Suppressor macrophage (primary cell): Measurements from ENCODE around the gene UPK3BL1.
"Not testable (repeated sequence)": the region's sequence is repeated elsewhere in the genome, so short reads cannot be mapped to it uniquely, and the experiment has no call there.

Experiments used
- DNase-seq, 4 experiments: peaks; one replicate each; pipeline ENCODE4 v3.0.0-alpha.2; 2020 to 2022
- total RNA-seq, 17 experiments: gene quantifications; one replicate each; lab custom pipeline; 2026; ENCODE audit warnings: mixed read lengths in 6 of 17, inconsistent platforms in 3 of 17; lab: John Stamatoyannopoulos, UW

The UPK3BL1 gene, protein sequence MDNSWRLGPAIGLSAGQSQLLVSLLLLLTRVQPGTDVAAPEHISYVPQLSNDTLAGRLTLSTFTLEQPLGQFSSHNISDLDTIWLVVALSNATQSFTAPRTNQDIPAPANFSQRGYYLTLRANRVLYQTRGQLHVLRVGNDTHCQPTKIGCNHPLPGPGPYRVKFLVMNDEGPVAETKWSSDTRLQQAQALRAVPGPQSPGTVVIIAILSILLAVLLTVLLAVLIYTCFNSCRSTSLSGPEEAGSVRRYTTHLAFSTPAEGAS
- 0 reads per million in 17 experiments for total RNA-seq

DNA sequence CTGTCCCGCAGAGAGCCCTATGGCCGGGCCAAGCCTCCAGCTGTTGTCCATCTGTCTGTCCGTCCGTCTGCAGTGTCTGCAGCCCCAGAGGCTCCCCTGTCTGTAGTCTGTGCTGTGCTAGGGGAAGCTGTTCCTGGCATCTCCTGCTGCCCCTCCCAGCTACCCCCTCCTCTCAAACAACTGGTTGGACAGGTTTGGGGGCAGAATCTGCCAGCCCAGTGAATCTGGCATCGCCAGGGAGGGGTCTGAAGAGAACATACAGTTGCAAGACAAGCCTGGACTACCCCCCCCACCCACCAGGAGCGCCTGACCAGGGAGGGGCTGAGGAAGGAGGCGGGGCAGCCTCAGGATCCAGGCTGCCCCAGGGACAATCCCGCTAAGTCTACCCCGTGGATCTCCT, at the start of gene UPK3BL1:
UPK3BL1 (minus strand) TSS at position 101 of the 400 bp plus-strand sequence; CDS start at position 51, 50 bp downstream.
- not testable (repeated sequence) for DNase-seq

DNA sequence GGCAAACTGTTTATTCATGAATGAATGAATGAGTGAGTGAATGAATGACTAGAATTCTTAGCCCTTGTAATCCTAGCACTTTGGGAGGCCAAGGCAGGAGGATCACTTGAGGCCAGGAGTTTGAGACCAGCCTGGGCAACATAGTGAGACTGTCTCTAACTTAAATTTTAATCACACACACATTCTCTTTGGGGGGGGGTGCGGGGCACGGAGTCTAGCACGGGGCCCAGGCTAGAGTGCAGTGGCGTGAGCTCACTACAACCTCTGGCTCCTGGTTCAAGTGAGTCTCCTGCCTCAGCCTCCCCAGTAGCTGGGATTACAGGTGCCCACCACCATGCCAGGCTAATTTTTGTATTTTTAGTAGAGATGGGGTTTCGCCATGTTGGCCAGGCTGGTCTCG, 48.0 kb upstream of the UPK3BL1 start:
- DNase-seq = not testable (repeated sequence)

DNA sequence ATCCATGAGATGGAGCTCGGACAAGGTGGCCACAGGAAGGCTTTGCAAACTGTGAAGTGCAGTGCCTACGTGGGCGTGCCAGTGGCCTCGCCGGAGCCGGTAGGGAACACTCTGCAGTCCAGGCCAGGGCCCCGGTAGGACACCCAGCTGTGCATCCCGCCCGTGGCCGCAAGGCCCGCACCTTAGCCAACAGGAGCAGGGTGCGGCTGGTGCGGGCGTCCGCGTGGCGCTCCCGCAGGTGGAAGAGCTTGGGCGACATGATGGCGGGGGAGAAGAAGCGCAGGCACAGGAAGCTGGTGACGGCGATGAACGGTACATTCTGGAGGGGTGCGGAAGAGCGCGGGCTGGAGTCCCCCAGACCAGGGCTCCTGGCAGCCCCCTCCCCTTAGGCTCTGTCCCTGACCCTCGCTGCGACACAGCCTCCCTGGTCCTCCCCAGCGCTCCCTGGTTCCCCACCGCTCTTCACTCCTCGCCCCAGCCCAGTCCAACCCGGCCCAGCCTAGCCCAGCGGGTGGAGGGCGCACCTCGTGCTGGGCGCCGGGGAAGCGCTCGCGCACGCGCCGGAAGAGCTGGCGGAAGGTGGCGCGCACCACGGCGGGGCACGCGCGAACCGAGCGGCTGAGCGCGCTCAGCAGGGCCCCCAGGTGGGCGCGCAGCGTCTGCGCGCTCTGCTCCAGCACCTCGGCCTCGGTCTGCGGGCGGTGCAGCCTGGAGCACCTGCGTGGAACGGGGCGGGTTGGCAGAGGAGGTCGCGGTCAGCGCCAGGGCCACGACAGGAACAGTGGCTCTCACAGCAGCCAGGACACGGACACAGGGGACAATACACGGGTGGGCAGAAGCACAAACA, 47.1 kb upstream of the UPK3BL1 start:
- DNase-seq = not testable (repeated sequence)

DNA sequence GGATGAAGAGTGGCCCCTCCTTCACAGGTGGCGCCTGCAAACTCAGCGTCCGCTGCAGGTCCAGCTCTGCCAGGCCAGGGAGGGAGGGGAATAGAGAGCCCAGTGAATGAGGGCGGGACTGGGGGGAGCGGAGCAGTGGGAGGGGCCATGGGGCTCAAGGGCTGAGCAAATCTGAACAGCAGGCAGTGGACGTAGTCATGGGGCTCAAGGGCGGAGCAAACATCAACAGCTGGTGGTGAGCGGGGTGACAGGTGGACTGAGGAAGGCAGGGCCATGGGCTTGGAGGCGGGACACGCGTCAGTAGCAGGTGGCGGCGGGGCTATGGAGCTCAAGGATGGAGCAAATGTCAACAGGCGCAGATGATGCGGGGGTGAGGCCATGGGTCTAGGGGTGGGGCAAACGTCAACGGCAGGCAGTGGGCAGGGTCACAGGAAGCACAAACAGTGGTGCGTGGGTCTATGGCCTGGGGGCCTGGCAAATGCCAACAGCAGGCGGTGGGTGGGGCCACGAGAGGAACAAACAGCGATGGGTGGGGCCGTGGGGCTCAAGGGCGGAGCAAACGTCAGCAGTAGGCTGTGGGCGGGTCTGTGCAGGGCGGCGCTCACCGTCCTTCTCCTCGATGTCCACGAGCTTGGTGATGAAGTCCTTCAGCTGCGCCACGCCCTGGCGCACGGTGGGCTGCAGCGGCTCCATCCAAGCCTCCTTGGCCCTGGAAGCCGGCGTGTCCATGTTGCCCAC, 45.9 kb upstream of the UPK3BL1 start:
- not testable (repeated sequence) for DNase-seq

DNA sequence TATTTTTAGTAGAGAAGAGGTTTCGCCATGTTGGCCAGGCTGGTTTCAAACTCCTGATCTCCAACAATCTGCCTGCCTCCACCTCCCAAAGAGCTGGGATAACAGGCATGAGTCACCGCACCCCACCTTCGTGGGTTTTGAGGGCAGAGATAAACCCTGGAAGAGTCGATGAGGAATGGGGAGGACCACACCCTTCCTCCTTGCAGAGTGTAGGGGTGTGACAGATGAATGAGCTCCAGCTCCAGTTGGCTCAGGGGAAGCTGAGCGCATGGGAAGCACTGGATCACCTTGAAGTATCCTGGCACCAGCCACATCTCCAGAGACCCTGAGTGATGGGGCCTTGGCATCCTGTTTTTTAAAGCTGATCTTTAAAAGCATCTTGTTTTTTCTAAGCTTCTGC, 40.0 kb upstream of the UPK3BL1 start:
- not testable (repeated sequence) for DNase-seq

DNA sequence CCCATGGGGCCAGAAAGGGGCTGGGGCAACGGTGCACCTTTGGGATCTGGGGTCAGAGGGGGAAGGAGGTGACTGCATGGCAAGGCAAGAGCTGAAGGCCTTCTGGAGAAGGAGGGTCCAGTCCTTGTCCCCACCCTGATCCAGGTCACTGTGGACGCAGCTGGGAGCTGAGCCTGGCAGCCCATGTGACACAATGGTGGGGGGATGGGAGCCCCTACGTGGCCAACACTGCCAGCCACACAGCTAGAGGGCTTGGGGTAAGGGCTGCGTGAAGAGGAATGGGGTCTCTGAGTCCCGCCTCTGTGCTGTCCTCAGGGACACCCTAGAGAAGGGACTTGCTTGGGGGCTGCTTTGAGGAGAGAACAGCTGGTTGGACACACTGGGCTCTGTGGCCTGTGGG, 38.2 kb upstream of the UPK3BL1 start:
- DNase-seq = not testable (repeated sequence)

DNA sequence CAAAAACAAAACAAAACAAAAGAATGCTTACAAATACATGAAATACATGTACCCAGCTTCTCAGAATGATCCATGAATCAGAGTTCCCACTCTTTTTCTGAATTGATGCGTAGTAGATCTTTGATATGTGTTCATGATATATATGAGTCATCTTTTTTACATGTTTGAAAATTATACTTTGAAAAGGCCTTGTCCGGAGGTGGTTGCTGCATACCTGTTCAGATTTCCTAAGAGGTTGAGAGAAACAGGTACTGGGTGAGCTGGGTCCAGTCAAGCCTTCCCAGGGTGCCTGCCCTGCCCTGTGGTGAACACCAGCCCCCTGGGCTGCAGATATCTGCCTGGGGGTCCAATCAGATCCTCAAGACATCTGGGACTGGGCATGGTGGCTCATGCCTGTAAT, 33.0 kb upstream of the UPK3BL1 start:
- DNase-seq = not testable (repeated sequence)

DNA sequence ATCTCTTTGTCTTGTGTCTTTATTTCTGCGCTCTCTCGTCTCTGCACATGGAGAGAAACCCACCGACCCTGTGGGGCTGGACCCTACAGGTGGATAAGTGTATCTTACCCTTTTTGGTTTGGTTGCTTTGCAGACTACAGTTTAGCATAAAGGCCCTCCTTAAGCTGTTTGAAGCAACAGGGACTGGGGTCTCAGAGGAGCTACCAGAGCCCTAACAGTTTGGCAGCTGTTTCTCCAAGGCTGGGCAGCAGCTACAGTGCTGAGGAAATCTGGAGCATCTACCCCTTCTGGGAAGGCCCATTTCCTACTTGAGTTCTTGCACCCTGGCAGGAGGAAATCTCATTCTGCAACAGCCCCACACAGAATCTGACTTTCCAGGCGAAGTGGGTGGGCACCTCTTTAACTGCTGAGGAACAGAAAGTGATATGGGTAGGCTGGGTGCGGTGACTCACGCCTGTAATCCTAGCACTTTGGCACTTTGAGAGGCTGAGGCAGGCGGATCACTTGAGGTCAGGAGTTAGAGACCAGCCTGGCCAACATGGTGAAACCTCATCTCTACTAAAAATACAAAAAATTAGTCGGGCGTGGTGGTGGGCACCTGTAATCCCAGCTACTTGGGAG, 31.0 kb upstream of the UPK3BL1 start:
- DNase-seq = not testable (repeated sequence)

DNA sequence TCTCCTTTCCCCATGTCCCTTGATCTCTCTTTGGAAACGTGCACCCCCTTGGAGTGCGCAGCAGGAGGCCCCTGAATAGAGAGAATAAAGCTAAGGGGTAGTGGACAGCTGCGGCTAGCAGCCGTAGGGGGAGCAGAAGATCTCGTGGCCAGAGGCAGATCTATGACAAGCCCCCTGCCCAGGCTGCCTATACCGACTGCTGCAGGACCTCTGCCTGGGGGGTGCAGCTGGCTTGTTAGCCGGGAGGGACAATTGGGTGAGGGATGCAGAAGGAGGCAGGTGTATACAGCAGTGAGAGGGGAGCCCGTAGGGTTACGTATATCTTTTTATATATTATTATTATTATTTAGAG, 29.3 kb upstream of the UPK3BL1 start:
- not testable (repeated sequence) for DNase-seq

DNA sequence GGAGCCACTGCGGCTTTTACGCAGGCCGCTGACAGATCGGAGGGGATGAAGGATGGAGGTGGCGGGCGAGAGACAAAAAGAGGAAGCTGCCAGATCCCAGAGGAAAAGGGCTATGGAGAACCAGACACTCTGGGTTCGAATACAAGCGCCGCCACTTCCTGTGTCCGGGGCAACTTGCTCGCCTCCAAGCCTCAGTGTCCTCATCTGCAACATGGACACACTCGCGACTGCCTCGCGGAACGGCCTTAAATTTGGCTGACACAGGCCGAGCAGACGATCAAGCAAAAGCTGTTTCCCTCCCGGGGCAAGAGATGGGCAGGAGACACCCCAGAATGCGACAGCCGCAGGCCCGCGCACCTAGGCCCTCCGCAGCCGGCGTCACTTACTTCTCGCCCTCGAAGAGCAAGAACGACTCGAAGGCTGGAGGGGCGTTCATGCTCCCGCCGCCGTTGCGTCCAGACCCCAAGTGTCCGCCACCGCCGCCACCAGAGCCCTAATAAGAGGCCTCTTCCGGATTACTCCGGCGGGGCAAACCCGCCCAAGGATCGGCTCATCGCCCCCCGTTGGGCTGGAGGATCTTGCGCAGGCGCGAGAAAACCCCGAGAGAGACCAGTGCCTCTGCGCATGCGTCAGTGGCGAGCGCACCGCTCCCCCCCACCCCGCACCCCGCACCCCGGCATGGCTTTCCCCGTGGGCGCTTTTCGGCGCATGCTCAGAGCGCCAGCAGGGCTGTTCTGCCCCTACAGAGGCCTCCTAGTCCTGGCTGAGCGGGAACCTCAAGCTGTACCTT, 28.8 kb upstream of the UPK3BL1 start, which contains the start of gene POLR2J2:
POLR2J2 (minus strand) TSS at position 498 of the 790 bp plus-strand sequence; CDS start at position 436, 62 bp downstream.
- DNase-seq = peak in 3 of 4 experiments; percentile 1 to 79 (median 75)

DNA sequence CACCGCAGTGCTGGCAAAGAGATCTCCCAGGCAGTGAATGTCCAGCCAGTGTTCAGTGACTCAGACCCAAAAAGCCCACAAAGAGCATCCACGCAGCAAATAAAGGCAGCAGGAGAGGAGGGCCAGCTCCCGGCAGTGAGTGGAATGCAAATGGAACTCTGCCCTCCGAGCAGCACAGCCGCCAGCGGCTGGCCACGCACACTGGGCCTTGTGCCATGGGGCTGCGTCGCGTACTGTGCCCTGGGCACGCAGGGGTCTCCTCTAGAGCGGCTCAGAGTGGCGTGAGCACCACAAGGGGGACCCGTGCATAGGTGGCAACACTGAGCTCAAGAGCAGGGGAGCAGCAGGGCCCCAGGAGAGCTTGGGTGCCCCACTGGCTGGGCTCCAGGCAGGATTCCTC, 24.9 kb upstream of the UPK3BL1 start:
- DNase-seq = not testable (repeated sequence)

DNA sequence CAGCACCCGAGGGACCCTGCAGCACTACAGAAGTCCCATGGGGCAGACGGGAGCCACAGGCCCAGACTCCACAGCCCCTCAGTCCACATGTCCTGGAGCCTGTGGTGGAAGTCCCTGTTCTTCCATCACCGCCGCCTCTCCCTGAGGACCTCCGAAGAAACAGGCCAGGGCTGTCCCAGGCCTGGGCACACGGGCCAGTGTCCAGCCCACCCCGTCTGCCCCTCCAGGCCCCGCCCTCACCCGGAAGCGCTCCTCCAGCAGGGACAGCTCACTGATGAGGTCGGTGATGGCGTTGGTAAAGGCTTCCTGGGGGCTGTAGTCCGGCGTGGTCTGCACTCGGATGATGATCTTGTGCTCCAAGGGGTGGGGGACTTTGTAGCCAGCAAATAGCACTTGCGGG, 24.3 kb upstream of the UPK3BL1 start:
- DNase-seq = not testable (repeated sequence)

DNA sequence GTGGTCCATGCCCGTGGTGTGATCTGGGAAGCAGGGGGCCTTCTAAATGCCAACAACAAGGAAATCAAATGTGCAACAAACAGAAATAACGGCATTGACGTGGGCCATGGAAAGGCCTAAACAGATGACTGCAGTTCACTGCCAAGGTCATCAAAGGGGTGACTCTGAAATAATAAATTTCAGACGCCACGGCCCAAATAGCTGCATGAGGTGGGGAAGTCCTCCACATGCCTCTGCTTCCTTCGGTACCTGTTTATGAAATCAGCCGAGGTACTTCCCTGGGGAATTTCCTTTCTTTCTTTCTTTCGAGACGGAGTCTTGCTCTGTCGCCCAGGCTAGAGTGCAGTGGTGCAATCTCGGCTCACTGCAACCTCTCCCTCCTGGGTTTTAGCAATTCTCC, 22.2 kb upstream of the UPK3BL1 start:
- not testable (repeated sequence) for DNase-seq

DNA sequence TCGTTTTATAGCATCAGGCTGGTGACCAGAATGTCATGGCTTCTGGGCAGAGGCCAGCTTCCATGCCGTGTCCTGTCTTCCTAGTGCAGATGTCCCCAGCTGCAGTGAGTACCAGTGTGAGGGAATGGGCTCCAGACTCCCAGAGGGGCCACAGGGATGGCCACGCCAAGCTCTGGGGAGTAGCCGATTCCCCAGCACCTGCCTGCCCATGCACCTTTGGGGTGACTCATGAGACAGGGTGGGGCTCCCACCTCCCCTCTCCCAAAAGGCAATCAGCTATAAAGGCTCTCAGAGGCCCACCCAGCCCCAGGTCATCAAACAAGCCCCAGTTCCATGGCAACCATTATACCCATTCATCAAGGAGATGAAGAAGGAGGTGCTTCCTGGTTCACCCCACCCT, 7.3 kb upstream of the UPK3BL1 start, which contains the start of gene SPDYE2B:
SPDYE2B (plus strand) TSS at position 396 of the 400 bp plus-strand sequence. CDS start 2,030 bp downstream, outside the sequence.
- DNase-seq = not testable (repeated sequence)

DNA sequence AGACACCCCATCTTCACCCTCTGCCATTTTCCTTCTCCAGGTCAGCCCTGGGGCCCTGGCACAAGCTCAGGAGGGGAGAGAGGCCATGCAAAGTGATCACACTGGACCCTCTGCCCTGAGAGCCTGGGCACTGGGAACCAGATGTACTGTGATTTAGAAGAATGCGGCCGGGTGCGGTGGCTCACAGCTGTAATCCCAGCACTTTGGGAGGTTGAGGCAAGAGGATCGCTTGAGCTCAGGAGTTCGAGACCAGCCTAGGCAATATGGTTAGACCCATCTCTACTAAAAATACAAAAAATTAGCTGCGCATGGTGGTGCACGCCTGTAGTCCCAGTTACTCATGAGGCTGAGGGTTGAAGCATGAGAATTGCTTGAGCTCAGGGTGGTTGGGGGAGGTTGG, 5.2 kb upstream of the UPK3BL1 start:
- DNase-seq = not testable (repeated sequence)

DNA sequence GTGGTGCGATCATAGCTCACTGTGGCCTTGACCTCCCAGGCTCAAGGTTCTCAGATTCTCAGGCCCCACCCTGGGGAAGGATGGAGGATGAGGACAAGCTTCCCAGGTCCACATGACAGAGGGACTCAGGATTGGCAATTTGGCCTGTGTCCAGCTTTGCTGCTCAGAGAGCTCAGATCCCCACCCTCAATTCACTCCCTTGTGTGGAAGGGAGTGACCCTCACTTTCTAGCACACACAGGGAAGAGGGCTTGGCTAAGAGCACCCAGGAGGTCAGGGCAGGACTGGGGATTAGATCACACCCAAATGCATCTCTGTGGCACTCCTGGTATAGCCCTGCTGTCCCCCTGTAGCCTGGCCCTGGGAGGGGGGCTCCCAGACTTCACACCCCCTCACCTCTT, 813 bp upstream of the UPK3BL1 start:
- DNase-seq = not testable (repeated sequence)

DNA sequence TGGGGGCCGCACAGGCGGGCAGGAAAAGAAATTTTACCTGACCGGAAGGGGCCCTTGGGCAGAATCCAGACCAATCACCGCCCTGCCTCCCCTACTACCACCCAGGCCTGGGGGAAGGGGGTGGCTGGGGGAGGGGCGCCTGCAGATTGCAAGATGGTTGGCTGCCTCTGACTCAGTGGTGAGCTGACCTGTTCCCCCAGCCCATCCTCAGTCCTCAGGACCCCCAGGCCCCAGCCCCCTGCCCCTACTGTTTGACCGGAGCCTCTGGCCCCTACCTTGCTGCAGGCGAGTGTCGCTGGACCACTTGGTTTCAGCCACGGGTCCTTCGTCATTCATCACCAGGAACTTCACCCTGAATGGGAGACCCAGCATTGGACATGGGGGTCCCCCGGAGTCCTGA, 3.7 kb downstream of the UPK3BL1 start:
- not testable (repeated sequence) for DNase-seq

DNA sequence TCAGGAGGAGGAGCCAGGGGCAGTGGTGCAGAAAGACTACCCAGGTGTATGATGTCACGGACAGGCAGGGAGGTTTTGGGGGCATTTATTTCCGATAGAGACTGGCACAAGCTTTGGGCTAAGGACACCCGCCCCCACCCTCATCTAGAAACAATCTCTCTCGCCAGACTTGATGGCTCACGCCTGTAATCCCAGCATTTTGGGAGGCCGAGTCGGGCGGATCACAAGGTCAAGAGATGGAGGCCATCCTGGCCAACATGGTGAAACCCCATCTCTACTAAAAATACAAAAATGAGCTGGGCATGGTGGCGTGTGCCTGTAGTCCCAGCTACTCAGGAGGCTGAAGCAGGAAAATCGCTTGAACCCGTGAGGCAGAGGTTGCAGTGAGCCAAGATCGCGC, 5.6 kb downstream of the UPK3BL1 start:
- not testable (repeated sequence) for DNase-seq

DNA sequence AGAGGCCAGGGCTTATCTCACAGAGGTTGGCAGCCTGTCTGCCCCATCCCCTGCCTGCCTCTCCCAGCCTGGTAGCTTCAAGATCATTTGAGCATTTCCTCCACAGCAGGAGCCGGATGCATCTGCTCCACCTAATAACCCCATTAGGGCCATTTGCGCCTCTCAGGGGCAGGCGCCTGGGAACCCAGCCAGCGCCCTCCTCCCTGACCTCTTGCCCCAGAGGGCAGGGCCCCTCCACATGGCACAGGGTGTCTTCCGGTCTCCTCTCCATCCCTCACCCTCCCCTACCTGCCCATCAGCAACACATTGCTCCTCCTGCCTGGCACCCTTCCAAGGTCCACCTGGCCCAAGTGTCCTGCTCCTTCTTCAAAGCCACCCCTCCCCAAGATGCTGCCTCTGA, 7.2 kb downstream of the UPK3BL1 start:
- DNase-seq = not testable (repeated sequence)

DNA sequence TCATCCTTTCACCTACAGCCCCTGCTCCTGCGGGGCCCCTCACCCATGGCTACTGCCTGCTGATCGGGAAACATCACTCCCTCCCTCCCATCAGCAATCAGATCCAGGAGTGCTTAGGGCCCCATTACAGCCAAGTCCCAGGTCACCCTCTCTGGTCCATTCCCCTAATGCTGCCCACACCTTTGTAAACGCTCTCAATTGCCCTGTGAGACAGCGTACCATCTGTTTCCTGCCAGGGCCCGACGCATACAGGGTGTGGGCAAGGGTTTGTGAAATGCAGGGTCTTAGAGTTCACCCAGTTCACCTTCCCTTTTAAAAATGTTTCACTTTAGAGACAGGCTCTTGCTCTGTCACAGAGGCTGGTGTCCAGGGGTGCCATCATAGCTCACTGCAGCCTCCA, 8.3 kb downstream of the UPK3BL1 start:
- not testable (repeated sequence) for DNase-seq

DNA sequence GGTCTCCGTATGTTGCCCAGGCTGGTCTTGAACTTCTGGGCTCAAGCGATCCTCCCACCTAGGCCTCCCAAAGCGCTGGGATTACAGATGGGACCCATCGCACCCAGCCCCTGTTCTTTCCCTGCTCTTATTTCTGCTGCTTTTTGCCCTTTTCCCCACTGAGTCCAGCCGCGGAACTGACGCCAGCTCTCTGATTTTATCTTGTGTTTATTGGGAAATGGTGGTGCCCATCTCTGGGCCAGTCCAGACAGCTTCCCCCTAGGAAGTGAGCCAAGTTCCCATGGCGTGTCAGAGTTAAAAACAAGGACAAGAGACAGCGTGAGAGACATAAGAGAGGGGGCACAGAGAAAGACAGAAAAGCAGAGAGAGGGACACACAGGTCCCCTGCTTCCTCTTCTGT, 12.0 kb downstream of the UPK3BL1 start:
- DNase-seq = not testable (repeated sequence)
